H1 (cell line): ENCODE results near the gene TCF4. TPM values are rescaled to one million over a fixed set of nuclear protein-coding genes. Genes with fewer than 3 reads are reported as not detected.

Source experiments
- CTCF ChIA-PET: fragments of 300-600 bp; sonication (Branson Sonifier 250); formaldehyde crosslinking; loops from one replicate; lab custom pipeline; 2021; ENCODE audit not compliant: partially characterized antibody; lab: Charles Lee
- POLR2A ChIA-PET: fragments of 300-600 bp; sonication (Branson Sonifier 250); formaldehyde crosslinking; loops from one replicate; lab custom pipeline; 2021; ENCODE audit warnings: inconsistent platforms; ENCODE audit not compliant: partially characterized antibody; lab: Charles Lee
- DNase-seq, 2 experiments: peaks; one replicate each; pipeline versions ENCODE4 v3.0.0 to v3.0.0-alpha.2; 2010 to 2022; ENCODE audit warnings: low spot score in 2 of 2, low read depth in 1 of 2, mixed read lengths in 1 of 2
- FAIRE-seq: peaks from 2 replicates; lab custom pipeline; 2011; peaks lifted over from hg19 to GRCh38; lab: Jason Lieb, UNC
- H2AFZ ChIP-seq: 2 replicates; pipeline ENCODE4 v1.8.1; 2012; ENCODE audit warnings: low read length, inconsistent platforms
- H2AK5ac ChIP-seq: 2 replicates; pipeline ENCODE4 v1.6.1; 2013; ENCODE audit warnings: low read depth, low read length
- H2BK120ac ChIP-seq: replicated peaks from 2 replicates; pipeline ENCODE3; 2013; ENCODE audit warnings: low read depth, low read length, inconsistent platforms
- H2BK12ac ChIP-seq: 2 replicates; pipeline ENCODE4 v1.6.1; 2013; ENCODE audit warnings: low read depth, low read length
- H2BK15ac ChIP-seq: 2 replicates; pipeline ENCODE4 v1.6.1; 2013; ENCODE audit warnings: low read length
- H2BK20ac ChIP-seq: 2 replicates; pipeline ENCODE4 v1.6.1; 2013; ENCODE audit warnings: low read length
- H2BK5ac ChIP-seq: 2 replicates; pipeline ENCODE4 v1.6.1; 2013; ENCODE audit warnings: low read depth, low read length
- H3K14ac ChIP-seq: 2 replicates; pipeline ENCODE4 v1.6.1; 2013; ENCODE audit warnings: inconsistent platforms; ENCODE audit not compliant: insufficient read length
- H3K18ac ChIP-seq: 2 replicates; pipeline ENCODE4 v1.6.1; 2013; ENCODE audit warnings: low read length; ENCODE audit errors: extremely low read depth
- H3K23ac ChIP-seq: 2 replicates; pipeline ENCODE4 v1.6.1; 2013; ENCODE audit warnings: inconsistent platforms; ENCODE audit not compliant: insufficient read length
- H3K23me2 ChIP-seq: 2 replicates; pipeline ENCODE4 v1.6.1; 2013; ENCODE audit warnings: low read depth, low read length
- H3K27ac ChIP-seq: 2 replicates; pipeline ENCODE4 v1.6.1; 2011; ENCODE audit warnings: low read depth, low read length, inconsistent platforms
- H3K27me3 ChIP-seq, 4 experiments: replicated peaks in 1 of 4; 1 replicate in 1 of 4; 2 replicates in 3 of 4; pipeline versions ENCODE4 v1.6.1 to v1.8.1; 2011 to 2013; ENCODE audit warnings: low read length in 3 of 4, mild to moderate bottlenecking in 3 of 4, inconsistent platforms in 2 of 4, mixed read lengths in 2 of 4, moderate library complexity in 1 of 4; ENCODE audit not compliant: control insufficient read depth in 3 of 4, insufficient read depth in 3 of 4; ENCODE audit errors: extremely low read depth in 1 of 4
- H3K36me3 ChIP-seq, 4 experiments: 2 replicates each; pipeline versions ENCODE4 v1.6.1 to v1.8.1; 2011 to 2013; ENCODE audit warnings: mild to moderate bottlenecking in 4 of 4, low read length in 3 of 4, moderate library complexity in 2 of 4, control low read depth in 1 of 4, inconsistent platforms in 1 of 4; ENCODE audit not compliant: insufficient read depth in 4 of 4, control insufficient read depth in 2 of 4
- H3K4ac ChIP-seq: replicated peaks from 2 replicates; pipeline ENCODE3; 2013; ENCODE audit warnings: low read length, low read depth, mixed read lengths, inconsistent platforms; ENCODE audit not compliant: insufficient read length
- H3K4me1 ChIP-seq, 4 experiments: replicated peaks in 1 of 4; 1 replicate in 1 of 4; 2 replicates in 3 of 4; pipeline versions ENCODE4 v1.6.1 to v1.8.1; 2011 to 2013; ENCODE audit warnings: low read length in 3 of 4, inconsistent platforms in 2 of 4, mixed read lengths in 1 of 4; ENCODE audit not compliant: insufficient read depth in 4 of 4, control insufficient read depth in 3 of 4
- H3K4me2 ChIP-seq, 2 experiments: 2 replicates each; pipeline versions ENCODE4 v1.6.1 to v1.8.1; 2011 to 2013; ENCODE audit warnings: low read depth in 2 of 2, low read length in 2 of 2, control low read depth in 1 of 2, inconsistent platforms in 1 of 2, mild to moderate bottlenecking in 1 of 2; ENCODE audit not compliant: insufficient read depth in 1 of 2
- H3K4me3 ChIP-seq, 4 experiments: fragments of 200-600, 300-600 bp in 1 of 4; sonication (generic), shearing (Covaris generic), sonication (Bioruptor Twin) in 1 of 4; 2 replicates each; pipeline versions ENCODE4 v1.5.1 to v1.8.1; 2011 to 2016; ENCODE audit warnings: low read length in 4 of 4, low read depth in 3 of 4, control low read depth in 2 of 4, inconsistent platforms in 2 of 4, mild to moderate bottlenecking in 2 of 4, mixed read lengths in 1 of 4, moderate library complexity in 1 of 4; ENCODE audit not compliant: insufficient read depth in 2 of 4; ENCODE audit errors: extremely low read depth in 1 of 4
- H3K56ac ChIP-seq: replicated peaks from 2 replicates; pipeline ENCODE3; 2013; ENCODE audit warnings: low read depth, mild to moderate bottlenecking, mixed read lengths, low read length, inconsistent platforms; ENCODE audit not compliant: insufficient read length
- H3K79me1 ChIP-seq: 2 replicates; pipeline ENCODE4 v1.6.1; 2013; ENCODE audit warnings: low read depth, low read length, control low read depth
- H3K79me2 ChIP-seq, 2 experiments: 2 replicates each; pipeline versions ENCODE4 v1.6.1 to v1.8.1; 2012 to 2013; ENCODE audit warnings: low read length in 2 of 2, mild to moderate bottlenecking in 2 of 2, inconsistent platforms in 1 of 2; ENCODE audit not compliant: insufficient read depth in 2 of 2, control insufficient read depth in 1 of 2
- H3K9ac ChIP-seq, 4 experiments: replicated peaks in 1 of 4; 1 replicate in 1 of 4; 2 replicates in 3 of 4; pipeline versions ENCODE4 v1.6.1 to v1.8.1; 2011 to 2013; ENCODE audit warnings: low read depth in 3 of 4, low read length in 3 of 4, control low read depth in 2 of 4, mild to moderate bottlenecking in 2 of 4, moderate library complexity in 2 of 4, inconsistent platforms in 1 of 4; ENCODE audit errors: extremely low read depth in 1 of 4
- H3K9me3 ChIP-seq, 2 experiments: 2 replicates each; pipeline versions ENCODE4 v1.6.1 to v1.8.1; 2012 to 2013; ENCODE audit warnings: mild to moderate bottlenecking in 2 of 2, moderate library complexity in 2 of 2, control low read depth in 1 of 2, inconsistent platforms in 1 of 2, low read depth in 1 of 2, low read length in 1 of 2, mixed read lengths in 1 of 2; ENCODE audit not compliant: insufficient read depth in 2 of 2
- H4K20me1 ChIP-seq, 2 experiments: replicated peaks in 1 of 2; 2 replicates each; pipeline versions ENCODE3 to v1.8.1; 2011 to 2013; ENCODE audit warnings: inconsistent platforms in 2 of 2, low read length in 2 of 2, mild to moderate bottlenecking in 1 of 2; ENCODE audit not compliant: insufficient read depth in 2 of 2, control insufficient read depth in 1 of 2
- H4K5ac ChIP-seq: 2 replicates; pipeline ENCODE4 v1.6.1; 2013; ENCODE audit warnings: low read length, low read depth, mixed read lengths, inconsistent platforms; ENCODE audit not compliant: insufficient read length
- H4K8ac ChIP-seq: 2 replicates; pipeline ENCODE4 v1.8.0; 2013; ENCODE audit warnings: mild to moderate bottlenecking, moderate library complexity, low read length, inconsistent platforms; ENCODE audit not compliant: insufficient read depth; ENCODE audit errors: extremely low read depth
- H4K91ac ChIP-seq: replicated peaks from 2 replicates; pipeline ENCODE3; 2013; ENCODE audit warnings: low read length, mixed read lengths, inconsistent platforms; ENCODE audit not compliant: insufficient read length
- CREB1 ChIP-seq: IDR thresholded peaks from 2 replicates; pipeline ENCODE4 v1.6.1; 2012; ENCODE audit warnings: inconsistent platforms
- EZH2 ChIP-seq: fragments of 200-600 bp; sonication (generic); IDR thresholded peaks from 2 replicates; pipeline ENCODE4 v1.7.1; 2012; ENCODE audit warnings: low read depth, mild to moderate bottlenecking, moderate library complexity, low read length, inconsistent platforms; ENCODE audit not compliant: severe bottlenecking
- SP2 ChIP-seq: IDR thresholded peaks from 2 replicates; pipeline ENCODE4 v1.6.1; 2012; ENCODE audit warnings: mild to moderate bottlenecking, low read length, inconsistent platforms
- SP4 ChIP-seq: IDR thresholded peaks from 2 replicates; pipeline ENCODE4 v1.6.1; 2012; ENCODE audit warnings: low read length, inconsistent platforms
- whole genome bisulfite sequencing, 2 experiments: shearing (Covaris generic) in 1 of 2; methylation state at CpG; one replicate each; pipeline versions ENCODE4 v1.1.6 to v1.1.7; 2013 to 2015; ENCODE audit warnings: low lambda C conversion rate in 2 of 2, mixed read lengths in 2 of 2, inconsistent platforms in 1 of 2, low coverage in 1 of 2, missing lambda C conversion rate in 1 of 2; ENCODE audit not compliant: insufficient replicate concordance in 2 of 2, insufficient coverage in 1 of 2, insufficient read length in 1 of 2; ENCODE audit errors: extremely low coverage in 1 of 2, missing lambda C conversion rate in 1 of 2; 5-methylcytosine and 5-hydroxymethylcytosine counted together
- polyA plus RNA-seq, 7 experiments: library from polyadenylated mRNA; depleted of rRNA in 3 of 7; stranded (reverse) in 5 of 7; unstranded in 2 of 7; fragments of >200 nt in 5 of 7; fragments of 200-250 nt in 2 of 7; gene quantifications; 1 replicate in 5 of 7; 2 replicates in 1 of 7; 4 replicates in 1 of 7; pipeline versions ENCODE4 v1.2.1 to v1.2.3, GENCODE V29; 2011 to 2013; ENCODE audit warnings: missing spikeins in 2 of 7, mixed read lengths in 2 of 7
- total RNA-seq: library from RNA; stranded (reverse); fragmentation: NEBNext Ultra II Directional; extraction: Animal tissue kit (Norgen Biotek cat#: 25700); gene quantifications from 2 replicates; pipeline ENCODE4 v1.2.1, GENCODE V29; 2021
- TF ChIP-seq, protein P1 (sequence below): IDR thresholded peaks from 2 replicates; pipeline ENCODE4 v1.6.1; 2011; ENCODE audit warnings: low read length, improper control_type of control experiment

The TCF4 gene
- total and polyA plus RNA-seq, 2 of the 8 experiments (the other 6 are each of a cell fraction or from before 2014, with no cell fraction given) = 59.3 to 118 TPM

DNA sequence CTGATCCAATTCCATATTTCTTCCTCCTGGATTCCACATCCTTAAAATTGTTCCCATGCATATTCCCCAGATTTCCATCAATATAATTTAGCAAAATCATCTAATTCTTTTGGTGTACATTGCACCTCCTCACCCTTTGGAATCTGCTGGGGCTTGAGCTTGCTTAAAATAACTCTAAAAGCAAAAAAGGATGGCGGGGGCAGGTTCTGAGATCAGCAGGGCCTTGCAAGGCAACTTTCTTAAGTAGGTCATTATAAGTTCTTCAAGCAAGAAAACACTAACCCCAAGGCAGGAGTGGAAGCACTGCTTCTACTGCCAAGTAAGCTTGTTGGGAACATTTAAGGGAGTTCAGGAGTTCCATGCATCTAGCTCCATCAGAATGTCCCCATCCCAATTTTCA is 374.4 kb downstream of the TCF4 start:
- Histone ChIP-seq H4K5ac (no peak overlapping the region), H2BK5ac (no peak overlapping the region), H3K79me2 (no peaks in the 10 kb centered on the region), H2AFZ (no peak overlapping the region), H3K4me2 (no peak overlapping the region), H3K36me3 (no peaks in the 10 kb centered on the region), H3K14ac (no peak overlapping the region), H3K4me3 (no peak overlapping the region), H2BK15ac (no peak overlapping the region), H3K23ac (no peak overlapping the region), H2BK120ac (no peak overlapping the region), H3K79me1 (no peaks in the 10 kb centered on the region), H3K9ac (no peak overlapping the region), H4K91ac (no peak overlapping the region), H2AK5ac (no peak overlapping the region), H3K18ac (no peak overlapping the region), H3K9me3 (no peaks in the 10 kb centered on the region; a peak in 1 of 4 replicates), H2BK12ac (no peak overlapping the region), H3K4ac (no peak overlapping the region), H4K8ac (no peak overlapping the region), H3K27me3 (no peaks in the 10 kb centered on the region), H3K56ac (no peak overlapping the region), H3K4me1 (peaks cover 0 to 16% (median 6%) of the 10 kb centered on the region in 4 experiments; a peak in 6 of 7 replicates), H4K20me1 (no peaks in the 10 kb centered on the region), H3K23me2 (no peaks in the 10 kb centered on the region), H3K27ac (no peak overlapping the region), H2BK20ac (no peak overlapping the region)
- ChIA-PET CTCF (interaction anchor here (1.1 to 2.7 kb wide), 6 partner anchors 11 to 117 kb away, joined by 3 to 13 read pairs (median 4); no protein-coding TSS in a partner anchor), POLR2A (interaction anchor here (1.5 kb wide), 1 partner anchor 13 kb away, joined by 3 read pairs; no protein-coding TSS in a partner anchor)
- FAIRE-seq (no peak), DNase-seq (no peak)
- WGBS, 2 experiments = 90% methylated on average over 1 of the region's 1 CpG; no CpG with 5 or more reads in 1 of the 2 experiments
- TF ChIP-seq SP4 (no peak), SP2 (no peak), EZH2 (no peak), CREB1 (no peak)
- TF ChIP-seq, protein P1, sequence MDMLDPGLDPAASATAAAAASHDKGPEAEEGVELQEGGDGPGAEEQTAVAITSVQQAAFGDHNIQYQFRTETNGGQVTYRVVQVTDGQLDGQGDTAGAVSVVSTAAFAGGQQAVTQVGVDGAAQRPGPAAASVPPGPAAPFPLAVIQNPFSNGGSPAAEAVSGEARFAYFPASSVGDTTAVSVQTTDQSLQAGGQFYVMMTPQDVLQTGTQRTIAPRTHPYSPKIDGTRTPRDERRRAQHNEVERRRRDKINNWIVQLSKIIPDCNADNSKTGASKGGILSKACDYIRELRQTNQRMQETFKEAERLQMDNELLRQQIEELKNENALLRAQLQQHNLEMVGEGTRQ = no peak
